Muscle of back (tissue), 13 donors: ENCODE results near the gene SLC25A25. TPM values are rescaled to one million over a fixed set of nuclear protein-coding genes. Genes with fewer than 3 reads are reported as not detected.
"Not testable (repeated sequence)": the region's sequence is repeated elsewhere in the genome, so short reads cannot be mapped to it uniquely, and the experiment has no call there.

Source experiments
- DNase-seq, 3 donors: peaks; one replicate each; pipeline versions ENCODE4 v3.0.0 to v3.0.0-alpha.2; 2013
- long read RNA-seq, 9 donors: transcript quantifications; one replicate each; lab custom pipeline, GENCODE V29; 2026
- polyA plus RNA-seq, 10 donors: library from polyadenylated mRNA; unstranded; fragments of 120-200 nt; gene quantifications; one replicate each; pipeline ENCODE4 v1.2.1, GENCODE V29; 2013; ENCODE audit not compliant: insufficient read length in 10 of 10

Gene SLC25A25
- polyA plus RNA-seq = 10 to 100 TPM in 9 of 10 donors, 1 to 10 TPM in 1; 9.6 to 16.2 (median 12.0) TPM
- long read RNA-seq, donor 1, partial matches to known transcripts = 20 of 22 reads
- long read RNA-seq, donor 1, other reads (novel, unspliced or antisense) = 0 of 22 reads
- long read RNA-seq, donor 2, partial matches to known transcripts = 0 of 3 reads
- long read RNA-seq, donor 2, other reads (novel, unspliced or antisense) = 0 of 3 reads
- long read RNA-seq, donor 3 = 0 reads
- long read RNA-seq, donor 4, partial matches to known transcripts = 0 of 1 reads
- long read RNA-seq, donor 4, other reads (novel, unspliced or antisense) = 0 of 1 reads
- long read RNA-seq, donor 5, partial matches to known transcripts = 0 of 2 reads
- long read RNA-seq, donor 5, other reads (novel, unspliced or antisense) = 0 of 2 reads
- long read RNA-seq, donor 6, partial matches to known transcripts = 6 of 10 reads
- long read RNA-seq, donor 6, other reads (novel, unspliced or antisense) = 0 of 10 reads
- long read RNA-seq, donor 7, partial matches to known transcripts = 0 of 4 reads
- long read RNA-seq, donor 7, other reads (novel, unspliced or antisense) = 0 of 4 reads
- long read RNA-seq, donor 8, partial matches to known transcripts = 0 of 1 reads
- long read RNA-seq, donor 8, other reads (novel, unspliced or antisense) = 0 of 1 reads
- long read RNA-seq, donor 9, partial matches to known transcripts = 0 of 1 reads
- long read RNA-seq, donor 9, other reads (novel, unspliced or antisense) = 0 of 1 reads

DNA sequence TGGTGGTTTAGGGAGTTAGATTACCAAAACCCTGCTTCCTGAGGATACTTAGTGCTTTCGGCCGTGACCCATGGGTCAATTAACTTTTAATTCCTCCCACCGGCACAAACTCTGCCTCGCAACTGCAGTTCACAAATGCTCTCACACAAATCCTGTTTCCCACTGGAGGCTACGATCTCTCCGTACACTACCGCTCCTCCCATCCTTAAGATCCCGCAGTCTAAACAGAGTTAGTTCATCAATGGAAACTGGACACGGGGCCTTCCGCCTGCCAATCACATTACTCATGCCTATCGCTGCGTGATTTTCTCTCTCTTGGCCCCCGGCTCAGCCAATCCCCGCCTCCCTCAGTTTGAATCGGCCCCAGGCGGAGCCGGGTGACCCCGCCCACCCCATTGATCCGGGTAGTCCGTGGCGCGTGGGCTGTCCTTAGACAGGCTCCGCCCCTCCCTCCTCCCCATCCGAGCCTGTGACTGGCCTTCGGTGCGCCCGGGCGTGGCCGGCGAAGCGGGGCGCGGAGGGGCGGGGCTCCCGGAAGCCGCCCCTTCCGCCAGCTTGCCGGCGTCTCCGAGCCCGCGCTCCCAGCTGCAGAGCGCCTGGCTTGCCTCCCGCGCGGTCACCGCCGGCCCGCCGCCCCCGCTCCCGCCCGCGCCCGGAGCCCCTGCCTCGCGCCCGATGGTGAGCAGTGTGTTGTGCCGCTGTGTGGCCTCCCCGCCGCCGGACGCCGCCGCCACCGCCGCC, at the start of gene SLC25A25:
SLC25A25 (plus strand) TSS at position 588 of the 741 bp plus-strand sequence; CDS start at position 676, 88 bp downstream.
- peak; percentile 99 to 100 (median 100) for DNase-seq

DNA sequence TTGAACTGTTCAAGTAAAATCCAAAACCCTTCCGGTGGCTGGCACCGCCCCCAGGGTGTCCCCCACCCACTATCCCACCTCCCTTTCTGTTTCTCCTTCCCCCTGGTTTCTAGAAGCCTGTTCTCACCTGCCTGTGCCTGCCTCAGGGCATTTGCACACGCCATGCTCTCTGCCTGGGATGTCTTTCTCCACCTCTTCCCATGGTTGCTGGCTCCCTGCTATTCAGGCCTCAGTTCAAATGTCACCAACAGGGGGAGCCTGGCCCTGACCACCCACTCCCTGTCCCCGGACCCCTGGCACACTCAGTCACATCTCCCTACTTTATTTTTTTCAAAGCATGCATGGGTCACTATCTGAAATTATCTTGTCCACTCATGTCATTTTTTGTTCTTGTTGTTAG, 47.3 kb upstream of the SLC25A25 start:
- no peak for DNase-seq

DNA sequence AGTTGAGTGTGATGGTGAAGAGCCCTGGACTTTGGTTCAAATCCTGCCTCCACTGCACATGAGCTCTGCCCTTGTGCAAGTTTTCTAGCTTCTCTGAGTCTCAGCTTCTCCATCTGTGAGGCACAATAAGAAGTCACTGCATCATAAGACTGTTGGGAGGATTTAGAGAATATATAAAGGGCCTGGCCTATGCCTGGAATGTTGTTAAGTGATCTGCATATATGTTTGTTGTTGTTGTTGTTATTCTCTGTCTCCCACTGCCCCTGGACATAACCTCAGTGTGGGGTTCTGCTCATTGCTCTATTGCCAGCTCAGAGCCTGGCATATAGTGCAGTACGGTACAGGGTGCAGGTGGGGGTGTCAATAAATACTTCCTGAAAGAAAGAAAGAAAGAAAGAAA, 46.9 kb upstream of the SLC25A25 start:
- no peak for DNase-seq

DNA sequence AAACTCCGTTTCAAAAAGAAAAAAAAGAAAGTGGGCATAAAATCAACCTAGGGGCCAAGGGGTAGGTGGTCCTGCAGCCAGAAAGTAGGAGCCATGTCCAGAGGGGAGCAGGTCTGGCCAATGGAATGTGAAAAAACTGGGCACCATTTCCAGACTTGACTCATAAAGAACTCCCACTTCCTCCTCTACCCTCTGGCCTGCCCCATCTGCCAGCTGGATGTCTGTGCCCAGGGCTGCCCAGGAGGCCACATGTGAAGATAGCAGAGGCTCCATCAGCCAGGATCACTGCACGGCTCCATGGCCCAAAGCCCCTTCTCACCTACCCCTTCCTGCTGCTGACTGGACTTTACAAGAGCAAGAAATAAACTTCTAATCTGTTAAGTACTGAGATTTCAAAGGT, 45.1 kb upstream of the SLC25A25 start:
- DNase-seq = no peak

DNA sequence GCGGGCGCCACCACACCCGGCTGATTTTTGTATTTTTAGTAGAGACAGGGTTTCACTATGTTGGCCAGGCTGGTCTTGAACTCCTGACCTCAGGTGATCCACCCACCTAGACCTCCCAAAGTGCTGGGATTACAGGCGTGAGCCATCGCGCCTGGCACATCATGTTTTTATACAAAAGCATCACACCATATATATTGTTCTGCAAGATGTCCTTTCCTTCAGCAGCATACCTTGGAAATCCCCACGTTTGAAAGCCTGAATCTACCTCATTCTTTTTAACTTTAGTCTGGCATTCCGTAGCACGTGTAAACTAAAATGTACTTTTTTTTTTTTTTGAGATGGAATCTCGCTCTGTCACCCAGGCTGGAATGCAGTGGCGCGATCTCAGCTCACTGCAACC, 44.4 kb upstream of the SLC25A25 start:
- DNase-seq = not testable (repeated sequence)

DNA sequence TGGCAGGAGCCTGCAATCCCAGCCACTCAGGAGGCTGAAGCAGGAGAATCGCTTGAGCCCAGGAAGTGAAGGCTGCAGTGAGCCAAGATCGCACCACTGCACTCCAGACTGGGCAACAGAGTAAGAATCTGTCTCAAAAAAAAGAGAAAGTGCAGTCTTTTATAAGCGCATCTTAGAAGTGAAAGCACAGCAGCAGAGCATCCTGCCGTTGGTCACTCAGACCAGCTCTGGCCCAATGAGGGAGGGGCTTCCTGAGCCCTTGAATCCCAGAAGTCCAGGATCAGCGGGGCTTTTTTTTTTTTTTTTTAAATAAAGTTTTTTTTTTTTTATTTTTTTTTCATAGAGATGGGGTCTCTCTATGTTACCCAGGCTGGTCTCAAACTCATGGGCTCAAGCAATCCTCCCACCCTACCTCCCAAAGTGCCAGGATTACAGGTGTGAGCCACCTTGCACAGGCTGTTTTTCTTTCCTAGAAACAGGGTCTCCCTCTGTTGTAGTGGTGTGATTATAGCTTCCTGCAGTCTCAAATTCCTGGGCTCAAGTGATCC, 43.2 kb upstream of the SLC25A25 start:
- DNase-seq = no peak

DNA sequence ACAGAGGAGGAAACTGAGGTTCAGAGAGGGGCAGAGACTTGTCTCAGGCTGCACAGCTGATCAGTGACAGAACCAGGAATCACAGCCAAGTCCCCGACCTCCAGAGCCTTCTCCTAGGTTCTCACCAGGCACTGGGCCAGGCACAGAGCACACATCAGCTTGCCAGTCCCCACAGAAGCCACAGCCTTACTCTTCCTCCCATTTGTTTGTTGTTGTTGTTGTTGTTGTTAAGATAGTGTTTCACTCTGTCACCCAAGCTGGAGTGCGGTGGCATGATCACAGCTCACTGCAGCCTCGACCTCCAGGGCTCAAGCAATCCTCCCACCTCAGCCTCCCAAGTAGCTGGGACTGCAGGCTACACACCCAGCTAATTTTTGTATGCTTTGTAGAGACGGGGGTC, 42.3 kb upstream of the SLC25A25 start:
- DNase-seq = no peak

DNA sequence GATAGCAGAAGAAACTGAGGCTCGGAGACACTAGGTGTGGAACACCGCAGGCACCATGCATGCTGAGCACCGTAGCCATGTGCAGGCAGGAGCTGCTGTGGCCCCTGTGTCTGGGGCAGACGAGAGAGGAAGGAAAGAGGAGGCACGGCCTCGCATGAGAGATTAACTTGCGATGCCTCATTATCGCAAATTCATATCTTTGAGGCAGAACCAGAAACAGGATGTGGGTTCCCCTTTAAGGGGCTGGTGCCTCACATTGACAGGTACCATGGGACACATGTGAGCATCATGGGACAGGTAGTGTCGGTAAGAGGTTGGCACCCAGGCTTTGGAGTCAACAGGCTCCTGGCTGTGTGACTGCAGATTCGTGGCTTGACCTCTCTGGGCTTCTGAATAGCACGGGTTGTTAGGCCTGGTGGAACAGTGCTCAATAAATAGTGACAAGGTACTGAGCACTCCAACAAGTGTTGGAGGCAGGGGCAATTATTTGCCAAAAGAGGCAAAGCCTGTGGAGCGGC, 41.7 kb upstream of the SLC25A25 start:
- no peak for DNase-seq

DNA sequence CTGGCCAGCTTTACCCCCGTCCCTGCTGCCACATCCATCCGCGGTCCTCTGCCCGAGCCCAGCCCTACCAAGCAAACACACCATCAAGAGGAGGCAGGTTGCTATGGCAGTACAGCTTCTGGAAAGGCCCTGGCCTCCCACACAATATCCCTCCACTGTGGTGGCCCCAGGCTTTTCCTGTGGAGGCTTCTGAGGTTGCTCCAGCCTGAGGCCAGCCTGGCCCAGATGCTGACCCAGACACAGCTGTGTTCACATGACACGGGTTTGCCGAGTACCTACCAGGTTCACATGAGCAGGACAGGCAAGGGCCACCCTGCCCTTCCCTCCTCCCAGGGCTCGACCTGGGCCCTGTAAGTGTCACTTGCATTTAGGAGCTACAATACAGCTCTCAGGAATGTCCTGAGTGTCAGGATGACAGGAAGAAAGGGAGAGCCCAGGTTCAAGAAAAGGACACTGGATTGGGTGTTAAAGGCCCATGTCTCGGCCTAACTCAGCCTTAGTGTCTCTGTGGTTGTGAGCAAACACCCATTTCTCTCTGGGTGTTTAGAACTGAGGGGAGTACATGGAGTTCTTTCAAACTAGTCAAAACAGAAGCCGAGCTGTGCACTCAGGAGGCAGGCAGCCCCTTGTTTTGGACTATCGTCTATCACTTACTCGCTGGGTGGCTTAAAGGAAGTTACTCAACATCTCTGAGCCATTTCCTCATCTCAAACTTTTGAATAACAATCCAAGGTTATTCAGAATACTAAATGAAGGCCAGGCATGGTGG, 41.1 kb upstream of the SLC25A25 start:
- DNase-seq = no peak

DNA sequence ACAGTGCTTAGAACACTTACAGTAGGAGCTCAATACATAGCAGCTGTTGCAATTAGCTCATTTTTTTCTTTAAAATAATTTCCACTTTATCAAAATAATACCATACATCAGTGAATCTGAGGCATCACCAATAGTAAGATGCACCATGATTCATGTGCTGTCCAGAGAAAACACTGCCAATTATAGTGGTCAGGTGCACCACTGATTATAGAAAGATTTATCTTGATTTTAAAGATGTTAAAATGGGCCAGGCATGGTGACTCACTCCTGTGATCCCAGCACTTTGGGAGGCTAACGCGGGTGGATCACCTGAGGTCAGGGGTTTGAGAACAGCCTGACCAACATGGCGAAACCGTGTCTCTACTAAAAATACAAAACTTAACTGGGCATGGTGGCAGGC, 40.3 kb upstream of the SLC25A25 start:
- DNase-seq = no peak

DNA sequence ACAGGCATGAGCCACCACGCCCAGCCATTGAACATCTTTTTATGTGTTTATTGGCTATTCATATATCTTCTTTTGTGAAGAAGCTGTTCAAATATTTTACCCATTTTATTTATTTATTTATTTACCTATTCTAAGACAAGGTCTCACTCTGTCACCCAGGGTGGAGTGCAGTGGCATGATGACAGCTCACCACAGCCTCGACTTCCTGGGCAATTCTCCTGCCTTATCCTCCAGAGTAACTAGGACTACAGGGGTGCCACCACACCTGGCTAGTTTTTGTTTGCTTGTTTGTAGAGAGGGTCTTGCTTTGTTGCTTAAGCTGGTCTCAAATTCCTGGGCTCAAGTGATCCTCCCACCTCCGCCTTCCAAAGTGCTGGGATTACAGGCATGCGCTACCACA, 34.4 kb upstream of the SLC25A25 start:
- no peak for DNase-seq

DNA sequence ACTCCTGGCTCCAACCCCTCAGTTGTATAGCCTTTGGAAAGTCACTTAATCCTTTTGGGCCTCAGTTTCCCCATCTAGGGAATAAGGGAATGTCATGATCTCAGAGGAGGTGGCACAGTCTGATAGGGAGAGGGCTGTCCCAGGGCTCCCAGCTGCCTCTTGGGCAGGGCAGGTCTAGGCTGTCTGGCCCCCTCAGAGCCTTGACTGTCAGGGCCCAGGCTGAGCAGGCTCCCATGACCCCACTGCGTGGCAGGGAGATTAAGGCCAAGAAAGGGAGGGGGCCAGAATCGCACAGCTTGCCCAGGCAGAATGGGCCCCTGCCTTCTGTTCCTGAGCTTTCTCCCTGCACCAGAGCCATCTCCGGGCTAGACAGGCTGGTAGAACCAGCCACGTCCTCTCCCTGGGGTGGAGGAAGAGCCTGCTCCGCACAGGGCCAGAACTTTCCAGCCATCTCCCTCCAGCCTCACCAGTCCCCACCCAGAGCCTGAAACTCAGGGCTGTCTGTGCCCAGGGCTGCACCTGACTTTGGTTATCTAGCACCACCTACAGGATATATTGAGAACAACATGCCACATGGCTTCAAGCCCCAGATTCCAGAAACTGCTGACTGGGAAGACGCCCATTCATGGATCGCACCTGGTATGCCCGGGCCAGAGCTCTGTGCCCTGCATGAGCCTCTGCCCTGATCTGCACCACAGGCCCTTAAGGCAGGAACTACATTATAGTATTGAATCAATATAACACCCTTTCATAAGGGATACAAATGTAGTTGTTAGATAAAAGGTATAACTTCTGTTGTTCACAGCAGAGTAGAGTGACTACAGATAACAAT, 33.0 kb upstream of the SLC25A25 start:
- peak; percentile 58 to 71 (median 63) for DNase-seq

DNA sequence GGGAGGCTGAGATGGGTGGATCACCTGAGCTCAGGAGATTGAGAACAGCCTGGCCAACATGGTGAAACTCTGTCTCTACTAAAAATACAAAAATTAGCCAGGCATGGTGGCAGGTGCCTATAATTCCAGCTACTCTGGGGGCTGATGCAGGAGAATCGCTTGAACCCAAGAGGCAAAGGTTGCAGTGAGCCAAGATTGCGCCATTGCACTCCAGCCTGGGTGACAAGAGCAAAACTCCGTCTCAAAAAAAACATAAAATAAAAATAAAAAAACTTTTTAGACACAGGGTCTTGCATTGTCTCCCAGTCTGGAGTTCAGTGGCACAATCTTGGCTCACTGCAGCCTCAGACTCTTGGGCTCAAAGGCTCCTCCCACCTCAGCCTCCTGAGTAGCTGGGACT, 31.5 kb upstream of the SLC25A25 start:
- not testable (repeated sequence) for DNase-seq

DNA sequence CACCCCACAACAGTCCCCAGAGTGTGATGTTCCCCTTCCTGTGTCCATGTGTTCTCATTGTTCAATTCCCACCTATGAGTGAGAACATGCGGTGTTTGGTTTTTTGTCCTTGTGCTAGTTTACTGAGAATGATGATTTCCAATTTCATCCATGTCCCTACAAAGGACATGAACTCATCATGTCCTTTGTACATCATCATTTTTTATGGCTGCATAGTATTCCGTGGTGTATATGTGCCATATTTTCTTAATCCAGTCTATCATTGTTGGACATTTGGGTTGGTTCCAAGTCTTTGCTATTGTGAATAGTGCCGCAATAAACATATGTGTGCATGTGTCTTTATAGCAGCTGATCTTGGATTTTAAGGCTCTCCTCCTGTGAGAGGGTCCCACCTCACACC, 27.2 kb upstream of the SLC25A25 start:
- DNase-seq = not testable (repeated sequence)

DNA sequence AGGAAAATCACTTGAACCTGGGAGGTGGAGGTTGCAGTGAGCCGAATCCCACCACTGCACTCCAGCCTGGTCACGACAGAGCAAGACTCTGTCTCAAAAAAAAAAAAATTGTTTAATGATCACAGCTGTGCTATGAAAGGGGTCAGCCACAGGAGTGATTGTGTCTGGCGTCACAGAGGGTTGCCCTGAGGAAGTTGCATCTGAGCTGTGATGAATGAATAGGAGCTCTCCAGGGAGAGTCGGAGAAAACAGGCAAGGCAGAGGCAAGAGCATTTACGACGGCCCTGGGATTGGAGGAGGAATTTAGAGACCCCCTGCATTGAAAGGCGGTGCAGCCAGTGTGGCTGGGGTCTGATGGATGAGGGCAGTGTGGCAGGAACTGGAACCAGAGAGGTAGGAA, 26.0 kb upstream of the SLC25A25 start:
- DNase-seq = no peak

DNA sequence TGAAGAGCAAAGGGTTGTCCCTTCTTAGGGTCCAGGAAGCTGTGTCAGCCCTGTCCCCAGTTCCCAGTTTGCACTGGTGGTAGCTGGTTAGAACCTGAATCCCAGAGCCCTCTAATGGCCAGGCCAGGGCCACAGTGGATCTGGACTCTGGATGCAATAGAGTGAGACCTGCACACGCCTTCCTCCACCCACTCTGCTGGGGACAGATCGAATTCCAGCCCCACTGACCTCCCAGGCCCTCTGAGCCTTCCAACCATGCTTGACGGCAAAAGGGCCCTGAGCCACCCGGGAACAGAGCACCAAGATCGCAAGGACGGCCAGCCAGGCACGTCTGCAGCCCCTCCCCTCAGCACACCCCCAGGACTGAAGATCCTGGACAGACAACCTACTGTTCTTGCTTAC, 24.6 kb upstream of the SLC25A25 start:
- no peak for DNase-seq

DNA sequence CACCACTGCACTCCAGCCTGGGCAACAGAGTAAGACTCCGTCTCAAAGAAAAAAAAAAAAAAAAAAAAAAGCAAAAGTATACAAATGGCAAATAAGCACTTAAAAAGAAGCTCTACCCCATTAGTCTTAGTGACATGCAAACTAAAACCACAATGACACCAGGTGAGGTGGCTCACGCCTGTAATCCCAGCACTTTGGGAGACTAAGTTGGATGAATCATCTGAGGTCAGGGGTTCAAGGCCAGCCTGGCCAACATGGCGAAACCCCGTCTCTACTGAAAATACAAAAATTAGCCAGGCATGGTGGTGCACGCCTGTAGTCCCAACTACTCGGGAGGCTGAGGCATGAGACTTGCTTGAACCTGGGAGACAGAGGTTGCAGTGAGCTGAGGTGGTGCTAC, 22.6 kb upstream of the SLC25A25 start:
- not testable (repeated sequence) for DNase-seq

DNA sequence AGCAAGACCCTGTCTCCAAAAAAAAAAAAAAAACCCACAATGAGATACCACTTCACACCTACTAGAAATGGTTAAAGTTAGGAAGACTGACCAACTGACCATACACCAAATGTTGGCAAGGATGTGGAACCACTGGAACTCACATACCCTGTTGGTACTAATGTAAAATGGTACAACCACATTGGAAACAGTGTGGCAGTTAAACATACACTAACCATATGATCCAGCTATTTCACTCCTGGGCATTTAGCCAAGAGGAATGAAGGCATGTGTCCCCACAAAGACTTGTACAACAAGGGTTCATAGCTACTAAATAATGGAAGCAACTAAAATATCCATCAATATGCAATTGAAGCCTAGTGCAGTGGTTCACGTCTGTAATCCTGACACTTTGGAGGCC, 22.2 kb upstream of the SLC25A25 start:
- no peak for DNase-seq

DNA sequence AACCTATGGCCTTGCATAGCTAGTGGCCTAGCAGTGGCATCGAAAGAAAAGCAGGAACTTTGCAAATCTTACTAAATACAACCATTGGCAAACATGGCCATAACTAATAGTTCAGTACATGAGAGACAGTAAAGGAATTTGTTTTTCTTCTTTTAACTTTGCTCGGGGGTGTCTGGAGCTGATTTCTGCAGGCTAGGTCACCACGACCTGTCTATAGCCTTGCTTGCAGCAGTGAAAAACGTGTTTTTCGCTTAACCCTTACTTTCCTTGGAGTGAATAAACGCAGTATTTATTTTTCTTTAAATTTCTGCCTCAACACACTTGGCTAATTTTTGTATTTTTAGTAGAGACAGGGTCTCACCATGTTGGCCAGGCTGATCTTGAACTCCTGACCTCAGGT, 20.8 kb upstream of the SLC25A25 start:
- DNase-seq = no peak

DNA sequence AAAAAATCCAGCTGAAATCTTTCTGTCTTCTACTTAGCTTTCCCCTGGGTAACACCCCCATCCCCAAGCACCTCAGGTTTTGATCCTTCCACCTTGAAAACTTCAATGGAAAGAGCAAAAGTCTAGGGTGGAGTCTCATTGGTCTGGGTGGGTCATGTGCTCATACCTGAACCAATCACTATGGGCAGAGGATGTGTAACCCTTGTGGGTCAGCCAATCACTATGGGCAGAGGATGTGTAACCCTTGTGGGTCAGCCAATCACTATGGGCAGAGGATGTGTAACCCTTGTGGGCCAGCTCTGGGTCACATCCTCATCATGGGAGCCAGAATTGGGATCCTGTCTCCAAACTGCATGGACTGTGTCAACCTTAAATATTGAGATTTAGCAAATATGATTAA, 19.4 kb upstream of the SLC25A25 start:
- no peak for DNase-seq
